Tibial nerve (tissue), 3 donors: ENCODE measurements around the gene SMYD3.

Experiments
- POLR2A ChIP-seq, 2 donors: fragments of 450-650 bp; IDR thresholded peaks; one replicate each; pipeline ENCODE4 v1.6.1; 2017; ENCODE audit warnings: antibody characterized with exemption in 2 of 2, mild to moderate bottlenecking in 2 of 2, moderate library complexity in 2 of 2
- TF ChIP-seq, protein P1 (sequence below), 5 experiments: fragments of 200-600 bp in 3 of 5; fragments of 450-650 bp in 2 of 5; sonication (generic) in 3 of 5; IDR thresholded peaks; one replicate each; pipeline ENCODE4 v1.5.1; 2016 to 2019; ENCODE audit warnings: antibody characterized with exemption in 5 of 5, mild to moderate bottlenecking in 3 of 5, moderate library complexity in 2 of 5

- TF ChIP-seq POLR2A (IDR thresholded peaks at IDR 0.05) = no peak
- TF ChIP-seq, protein P1, sequence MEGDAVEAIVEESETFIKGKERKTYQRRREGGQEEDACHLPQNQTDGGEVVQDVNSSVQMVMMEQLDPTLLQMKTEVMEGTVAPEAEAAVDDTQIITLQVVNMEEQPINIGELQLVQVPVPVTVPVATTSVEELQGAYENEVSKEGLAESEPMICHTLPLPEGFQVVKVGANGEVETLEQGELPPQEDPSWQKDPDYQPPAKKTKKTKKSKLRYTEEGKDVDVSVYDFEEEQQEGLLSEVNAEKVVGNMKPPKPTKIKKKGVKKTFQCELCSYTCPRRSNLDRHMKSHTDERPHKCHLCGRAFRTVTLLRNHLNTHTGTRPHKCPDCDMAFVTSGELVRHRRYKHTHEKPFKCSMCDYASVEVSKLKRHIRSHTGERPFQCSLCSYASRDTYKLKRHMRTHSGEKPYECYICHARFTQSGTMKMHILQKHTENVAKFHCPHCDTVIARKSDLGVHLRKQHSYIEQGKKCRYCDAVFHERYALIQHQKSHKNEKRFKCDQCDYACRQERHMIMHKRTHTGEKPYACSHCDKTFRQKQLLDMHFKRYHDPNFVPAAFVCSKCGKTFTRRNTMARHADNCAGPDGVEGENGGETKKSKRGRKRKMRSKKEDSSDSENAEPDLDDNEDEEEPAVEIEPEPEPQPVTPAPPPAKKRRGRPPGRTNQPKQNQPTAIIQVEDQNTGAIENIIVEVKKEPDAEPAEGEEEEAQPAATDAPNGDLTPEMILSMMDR (IDR thresholded peaks at IDR 0.05) = no peak
These were observed 33.8 kb upstream of the SMYD3 start for GRCh38 chr1:246540738-246541491.
